GM12874 (cell line): ENCODE measurements around the gene CAMK2A.

Experiments used
- TF ChIP-seq, protein P1 (sequence below): IDR thresholded peaks from 2 replicates; pipeline ENCODE4 v1.5.1; 2011; ENCODE audit warnings: low read depth, mild to moderate bottlenecking, control low read depth, low read length, moderate library complexity; ENCODE audit not compliant: insufficient read depth

Gene CAMK2A

DNA sequence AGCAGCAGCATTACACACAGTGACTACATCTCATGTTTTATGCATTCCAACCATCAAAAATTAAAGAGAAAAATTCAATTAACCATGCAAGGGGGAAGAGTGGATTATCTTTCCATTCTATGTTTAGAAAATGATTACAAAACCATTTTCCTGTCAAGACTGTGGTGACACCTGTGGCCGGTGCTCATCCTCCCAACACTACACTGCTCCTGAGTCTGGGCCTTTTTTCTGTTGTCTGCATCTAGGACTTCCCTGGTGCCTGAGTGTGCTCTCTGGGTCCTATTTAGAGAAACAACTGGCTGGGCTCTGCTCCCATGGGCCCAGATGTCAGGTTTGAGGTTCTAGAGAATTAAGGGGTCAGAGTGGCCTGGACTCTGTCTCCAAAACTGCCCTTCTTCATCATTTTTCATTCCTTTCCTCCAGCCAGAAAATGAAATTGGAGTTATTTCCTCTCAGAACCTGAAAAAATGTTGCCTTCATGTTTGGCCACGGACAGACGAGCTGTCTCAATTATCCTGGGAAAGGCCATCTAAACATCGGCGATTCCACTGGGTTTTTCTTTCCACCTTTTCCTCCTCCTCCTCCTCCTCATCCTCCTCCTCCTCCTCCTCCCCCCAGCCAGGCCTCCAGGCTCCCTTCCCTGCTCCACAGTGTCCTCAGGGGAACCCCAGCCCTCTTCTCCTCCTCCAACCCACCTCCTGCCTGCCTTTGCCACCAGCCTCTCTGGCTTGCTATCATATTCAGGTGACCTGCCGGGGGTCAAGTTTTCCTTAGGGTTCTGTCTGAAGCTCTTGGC is 24.5 kb upstream of the CAMK2A start:
- TF ChIP-seq, protein P1, sequence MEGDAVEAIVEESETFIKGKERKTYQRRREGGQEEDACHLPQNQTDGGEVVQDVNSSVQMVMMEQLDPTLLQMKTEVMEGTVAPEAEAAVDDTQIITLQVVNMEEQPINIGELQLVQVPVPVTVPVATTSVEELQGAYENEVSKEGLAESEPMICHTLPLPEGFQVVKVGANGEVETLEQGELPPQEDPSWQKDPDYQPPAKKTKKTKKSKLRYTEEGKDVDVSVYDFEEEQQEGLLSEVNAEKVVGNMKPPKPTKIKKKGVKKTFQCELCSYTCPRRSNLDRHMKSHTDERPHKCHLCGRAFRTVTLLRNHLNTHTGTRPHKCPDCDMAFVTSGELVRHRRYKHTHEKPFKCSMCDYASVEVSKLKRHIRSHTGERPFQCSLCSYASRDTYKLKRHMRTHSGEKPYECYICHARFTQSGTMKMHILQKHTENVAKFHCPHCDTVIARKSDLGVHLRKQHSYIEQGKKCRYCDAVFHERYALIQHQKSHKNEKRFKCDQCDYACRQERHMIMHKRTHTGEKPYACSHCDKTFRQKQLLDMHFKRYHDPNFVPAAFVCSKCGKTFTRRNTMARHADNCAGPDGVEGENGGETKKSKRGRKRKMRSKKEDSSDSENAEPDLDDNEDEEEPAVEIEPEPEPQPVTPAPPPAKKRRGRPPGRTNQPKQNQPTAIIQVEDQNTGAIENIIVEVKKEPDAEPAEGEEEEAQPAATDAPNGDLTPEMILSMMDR = no peak

DNA sequence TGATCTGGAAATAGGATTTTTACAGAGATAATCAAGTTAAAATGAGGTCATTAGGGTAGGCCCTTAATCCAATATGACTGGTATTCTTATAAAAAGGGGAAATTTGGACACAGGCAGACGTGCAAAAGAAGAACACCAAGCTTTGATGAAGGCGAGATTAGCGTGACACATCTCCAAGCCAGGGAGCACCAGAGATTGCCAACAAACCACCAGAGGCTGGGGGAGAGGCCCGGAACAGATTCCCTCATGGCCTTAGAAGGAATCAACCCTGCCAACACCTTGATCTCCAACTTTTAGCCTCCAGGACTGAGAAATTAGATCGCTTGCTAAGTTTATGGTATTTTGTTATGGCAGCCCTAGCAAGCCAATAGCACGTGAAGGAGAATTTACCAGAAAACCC is 23.9 kb upstream of the CAMK2A start:
- TF ChIP-seq, protein P1 = no peak

DNA sequence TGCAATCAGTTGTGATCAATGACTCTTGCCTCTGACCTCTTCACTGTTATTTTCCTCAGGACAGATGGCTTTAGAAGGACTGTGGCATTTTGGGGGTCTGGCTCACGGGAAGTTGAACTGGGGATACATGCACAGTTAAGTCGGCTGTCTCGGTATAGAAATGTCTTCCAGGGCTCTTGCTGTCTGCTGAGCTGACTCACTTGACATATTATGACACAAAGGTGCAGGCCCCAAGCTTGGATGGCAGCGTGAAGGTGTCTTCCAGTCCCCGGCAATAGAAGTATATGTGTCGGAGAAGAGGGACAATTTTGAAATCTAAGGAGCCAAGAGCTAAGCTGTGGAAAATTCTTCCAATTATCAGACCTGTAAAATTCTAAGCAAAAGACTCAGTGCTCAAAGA is 22.9 kb upstream of the CAMK2A start:
- TF ChIP-seq, protein P1 = no peak

DNA sequence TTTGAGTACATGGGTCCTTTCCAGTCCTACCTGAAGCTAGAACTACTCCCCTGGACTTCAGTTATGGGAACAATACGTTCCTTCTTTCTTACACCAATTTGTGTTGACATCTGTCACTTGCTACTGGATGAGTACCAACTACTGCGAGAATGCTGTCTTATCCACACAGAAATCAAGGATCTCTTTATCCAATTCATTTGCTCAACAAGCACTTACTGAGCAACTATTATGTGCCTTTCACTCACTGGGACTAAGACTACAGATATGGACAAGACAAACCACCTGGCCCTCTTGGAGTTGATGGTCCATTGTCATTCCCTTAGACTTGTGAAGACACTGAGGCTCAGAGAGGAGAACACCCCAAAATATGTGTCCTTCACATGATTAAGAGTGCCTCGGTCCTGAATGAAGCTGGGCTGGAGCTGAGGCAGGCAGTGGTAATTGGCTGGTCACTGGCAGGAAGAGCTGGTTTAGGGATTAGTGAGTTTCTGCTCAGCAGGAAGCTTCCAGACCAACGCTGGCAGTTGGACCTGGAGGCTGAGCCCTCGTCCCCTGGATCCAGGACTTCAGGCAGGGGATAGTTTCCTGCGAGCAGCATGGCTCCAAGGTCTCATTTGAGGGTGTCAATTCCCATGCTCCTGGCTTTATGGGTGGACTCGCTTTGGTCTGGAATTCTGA is 21.6 kb upstream of the CAMK2A start:
- TF ChIP-seq, protein P1 = no peak

DNA sequence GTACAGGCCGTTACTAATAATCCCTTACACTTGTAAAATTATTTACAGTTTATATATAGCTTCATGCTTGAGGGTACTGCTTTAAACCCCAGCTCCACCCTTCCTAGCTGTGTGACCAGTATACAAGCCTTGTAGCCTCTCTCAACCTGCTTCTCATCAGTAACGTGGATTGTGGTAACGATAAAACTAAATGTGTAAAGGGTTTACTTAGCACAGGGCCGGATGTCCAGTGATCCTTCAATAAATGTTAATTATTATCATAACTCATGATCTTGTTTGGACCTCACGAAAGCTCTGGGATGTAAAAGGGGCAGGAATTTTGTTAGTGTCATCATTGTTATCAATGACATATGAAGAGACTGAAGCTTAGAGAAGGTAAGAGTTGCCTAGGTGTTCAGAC is 20.7 kb upstream of the CAMK2A start:
- TF ChIP-seq, protein P1 = no peak

DNA sequence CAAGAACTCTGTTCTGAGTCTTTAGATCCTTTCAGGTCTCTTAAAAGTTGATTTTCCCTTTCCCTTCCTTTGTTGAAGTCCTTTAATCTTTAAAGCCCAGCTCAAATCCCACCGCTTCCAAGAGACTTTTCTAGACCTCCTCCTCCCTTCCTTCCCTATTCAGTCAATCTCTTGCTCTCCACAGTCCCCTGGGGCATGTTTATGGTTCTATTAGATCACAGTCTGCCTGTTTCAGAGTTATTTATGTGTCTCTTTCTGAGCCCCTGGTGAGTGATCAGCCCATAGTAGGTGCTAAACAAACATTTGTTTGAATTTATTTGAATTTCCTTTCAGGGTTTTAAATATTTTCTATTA is 20.3 kb upstream of the CAMK2A start:
- TF ChIP-seq, protein P1 = no peak

DNA sequence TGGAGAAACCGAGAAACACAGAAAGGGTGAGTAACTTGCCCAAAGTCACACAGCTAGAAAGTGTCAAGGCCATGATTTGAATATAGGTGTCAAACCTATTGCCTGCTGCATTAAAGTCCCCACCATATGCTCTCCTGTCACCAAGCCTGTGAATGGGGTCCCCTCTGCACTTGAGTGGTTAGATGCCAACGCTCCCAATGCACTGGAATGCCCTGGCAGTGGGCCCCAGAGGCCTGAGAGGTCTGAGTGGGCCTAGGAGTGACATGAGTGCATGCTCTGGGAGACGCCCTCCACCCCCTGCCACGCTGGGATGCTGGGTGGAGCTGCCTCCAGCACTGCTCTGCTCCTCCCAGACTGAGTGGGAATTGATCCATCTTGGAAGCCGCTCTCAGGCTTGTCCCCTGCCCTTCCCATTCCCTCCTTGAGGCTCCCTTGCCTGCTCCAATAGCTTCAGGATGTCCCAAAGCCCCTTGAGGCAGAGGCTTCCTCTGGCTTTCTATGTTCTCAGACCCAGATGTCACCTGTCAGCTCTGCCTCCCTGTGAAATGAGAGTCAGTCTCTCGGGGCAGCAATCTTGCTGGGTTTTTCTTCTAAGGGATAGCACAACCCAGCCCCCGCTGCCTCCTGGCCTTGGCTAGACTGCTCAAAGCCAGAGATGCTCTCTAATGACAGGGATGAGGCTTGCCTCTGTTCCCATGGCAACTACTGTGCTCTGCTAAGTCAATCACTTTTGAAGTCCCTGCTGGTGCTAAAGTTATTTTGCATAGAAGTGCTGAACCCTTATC is 19.7 kb upstream of the CAMK2A start:
- TF ChIP-seq, protein P1 = no peak
